IPS DF 4.7 (cell line): ENCODE data around the gene EAF1.
"Not testable (repeated sequence)": the region's sequence is repeated elsewhere in the genome, so short reads cannot be mapped to it uniquely, and the experiment has no call there.

Source experiments
- DNase-seq: peaks from one replicate; pipeline ENCODE4 v3.0.0-alpha.2; 2013; ENCODE audit warnings: low spot score; ENCODE audit errors: extremely low read depth

Gene EAF1

DNA sequence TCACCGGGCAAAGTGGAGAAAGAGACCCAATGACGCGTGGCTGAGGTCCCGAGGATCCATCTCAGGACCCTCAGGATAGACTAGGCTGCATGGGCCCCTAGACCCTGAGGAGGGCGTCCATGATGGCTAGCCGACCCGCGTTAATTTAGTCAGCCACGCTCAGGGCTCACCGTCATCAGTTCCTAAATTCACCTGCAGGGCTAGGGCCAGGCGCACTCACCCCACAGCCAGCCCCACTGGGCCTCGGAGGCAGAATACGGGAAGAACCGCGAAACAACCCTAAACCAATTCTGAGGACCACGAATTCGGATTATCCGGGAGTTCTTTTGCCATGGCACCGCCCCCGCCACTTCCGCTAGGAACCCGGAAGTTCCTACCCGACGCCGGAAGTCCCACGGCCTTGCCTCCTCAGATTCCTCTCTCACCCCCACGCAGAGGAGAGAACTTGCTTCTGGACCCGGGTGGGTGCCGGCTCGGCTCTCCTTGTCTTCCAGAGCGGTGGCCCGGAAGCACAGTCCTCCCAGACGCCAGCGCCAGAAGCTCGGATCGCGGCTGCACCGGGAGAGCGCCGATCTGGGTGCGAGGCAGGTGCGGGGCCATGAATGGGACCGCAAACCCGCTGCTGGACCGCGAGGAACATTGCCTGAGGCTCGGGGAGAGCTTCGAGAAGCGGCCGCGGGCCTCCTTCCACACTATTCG is at the start of gene EAF1, which contains the start of gene METTL6:
EAF1 (plus strand) TSS at position 417 of the 699 bp plus-strand sequence; CDS start at position 599, 182 bp downstream.
METTL6 (minus strand) TSS at position 363 of the 699 bp plus-strand sequence. CDS start 1,033 bp downstream, outside the sequence.
- DNase-seq: no peak

DNA sequence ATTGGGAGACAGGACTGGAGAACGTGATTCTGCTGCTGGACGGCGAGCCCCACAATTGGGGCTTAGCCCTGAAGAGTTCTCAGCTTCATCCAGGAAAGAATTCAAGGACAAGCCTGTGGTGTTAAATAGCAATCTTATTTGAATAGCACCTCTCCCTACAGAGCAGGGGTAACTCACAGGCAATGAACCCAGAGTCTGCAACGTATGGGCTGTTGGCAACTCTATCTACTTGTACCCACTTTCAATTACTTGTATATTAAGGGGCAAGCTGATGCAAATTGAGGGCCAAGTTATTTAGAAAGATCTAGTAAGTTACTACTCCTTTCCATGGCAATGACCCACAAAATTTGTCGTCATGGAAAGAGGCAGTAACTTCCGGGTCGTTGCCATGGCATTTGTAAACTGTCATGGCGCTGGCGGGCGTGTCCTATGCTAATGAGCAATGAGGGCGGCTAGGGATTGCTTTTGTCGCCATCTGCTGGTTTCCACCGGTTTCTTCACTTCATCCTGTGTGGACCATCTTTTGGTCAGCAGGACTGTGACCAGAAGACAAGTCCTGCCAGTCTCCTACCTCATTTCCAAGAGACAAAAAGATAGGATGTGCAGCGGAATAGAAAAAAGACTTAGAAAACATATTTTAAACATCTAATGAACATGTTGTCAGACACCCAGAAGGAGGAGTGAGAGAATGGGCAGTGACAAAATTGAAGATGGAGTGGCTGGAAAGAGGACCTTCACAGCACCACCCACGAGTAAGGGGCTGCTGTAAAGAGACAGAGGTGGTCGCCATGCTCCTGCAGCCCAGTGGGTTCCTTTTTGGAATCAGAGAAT is 49.2 kb upstream of the EAF1 start:
- peak; percentile 83 for DNase-seq

DNA sequence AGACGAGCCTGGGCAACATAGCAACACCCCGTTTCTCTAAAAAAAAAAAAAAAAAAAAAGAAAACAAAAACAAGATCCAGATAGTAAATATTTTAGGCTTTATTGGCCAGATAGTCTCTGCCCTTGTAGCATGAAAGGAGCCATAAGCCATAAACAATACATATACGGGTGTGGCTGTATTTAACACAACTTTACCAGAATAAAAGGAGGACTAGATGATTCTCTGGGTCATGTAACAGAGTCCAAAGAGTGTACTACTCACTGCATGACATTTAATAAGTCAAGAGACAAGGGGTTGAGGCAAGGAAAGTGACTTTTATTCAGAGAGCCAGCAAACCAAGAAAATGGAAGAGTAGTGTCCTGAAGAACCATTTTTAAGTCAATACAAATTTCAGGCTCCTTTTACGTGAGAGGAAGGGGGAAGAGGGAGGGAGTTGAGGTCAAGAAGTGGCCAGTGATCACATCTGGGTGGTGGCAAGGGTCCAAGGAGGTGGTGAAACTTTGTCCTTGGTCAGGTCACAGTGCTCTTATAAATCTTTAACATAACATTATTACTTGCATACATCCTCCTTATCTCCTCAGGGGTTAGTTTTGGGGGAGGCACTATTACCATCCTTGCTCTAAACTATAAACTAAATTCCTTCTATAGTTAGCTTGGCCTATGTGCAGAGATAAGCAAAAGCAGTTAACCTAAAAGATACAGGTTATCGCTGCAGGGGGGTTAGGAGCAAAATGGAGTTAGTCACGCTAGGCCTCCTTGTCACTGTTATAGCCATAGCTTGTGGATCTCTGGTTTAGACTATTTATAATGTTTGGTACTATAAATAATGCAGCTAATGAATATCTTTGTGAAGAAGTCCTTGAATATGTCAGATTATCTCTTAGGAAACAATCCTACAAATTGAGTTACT is 46.2 kb upstream of the EAF1 start:
- DNase-seq: no peak

DNA sequence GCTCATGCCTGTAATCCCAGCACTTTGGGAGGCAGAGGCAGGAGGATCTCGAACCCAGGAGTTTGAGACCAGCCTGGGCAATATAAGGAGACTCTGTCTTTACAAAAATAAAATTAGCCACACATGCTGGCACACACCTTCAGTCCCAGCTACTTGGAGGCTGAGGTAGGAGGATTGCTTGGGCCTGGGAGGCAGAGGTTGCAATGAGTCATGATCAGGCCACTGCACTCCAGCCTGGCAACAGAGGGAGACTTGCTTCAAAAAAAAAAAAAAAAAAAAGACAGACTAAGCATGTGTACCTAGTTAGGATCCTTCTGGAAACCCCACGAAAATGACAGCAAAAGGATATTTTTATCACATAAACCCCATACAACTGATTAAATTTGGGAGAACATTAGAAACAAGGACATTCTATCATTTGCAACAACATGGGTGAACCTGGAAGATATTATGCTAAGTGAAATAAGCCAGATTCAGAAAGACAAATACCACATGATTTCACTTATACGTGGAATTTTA is 44.9 kb upstream of the EAF1 start:
- DNase-seq: no peak

GRCh38 chr3:15384510-15385237 is 42.7 kb upstream of the EAF1 start:
- DNase-seq: no peak

DNA sequence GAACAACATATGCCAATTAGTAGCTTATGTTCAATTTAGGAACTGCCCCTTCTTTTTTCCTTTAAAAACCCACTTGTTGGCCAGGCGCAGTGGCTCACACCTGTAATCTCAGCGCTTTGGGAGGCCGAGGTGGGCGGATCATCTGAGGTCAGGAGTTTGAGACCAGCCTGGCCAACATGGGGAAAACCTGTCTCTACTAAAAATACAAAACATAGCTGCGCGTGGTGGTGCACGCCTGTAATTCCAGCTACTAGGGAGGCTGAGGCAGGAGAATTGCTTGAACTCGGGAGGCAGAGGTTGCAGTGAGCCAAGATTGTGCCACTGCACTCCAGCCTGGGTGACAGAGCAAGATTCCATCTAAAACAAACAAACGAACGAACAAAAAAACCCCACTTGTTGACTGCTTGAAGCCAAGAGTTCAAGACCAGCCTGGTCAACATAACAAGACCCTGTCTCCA is 42.1 kb upstream of the EAF1 start:
- DNase-seq: not testable (repeated sequence)

- no peak for DNase-seq
Measured at GRCh38 chr3:15385901-15386653, 41.3 kb upstream of the EAF1 start.

DNA sequence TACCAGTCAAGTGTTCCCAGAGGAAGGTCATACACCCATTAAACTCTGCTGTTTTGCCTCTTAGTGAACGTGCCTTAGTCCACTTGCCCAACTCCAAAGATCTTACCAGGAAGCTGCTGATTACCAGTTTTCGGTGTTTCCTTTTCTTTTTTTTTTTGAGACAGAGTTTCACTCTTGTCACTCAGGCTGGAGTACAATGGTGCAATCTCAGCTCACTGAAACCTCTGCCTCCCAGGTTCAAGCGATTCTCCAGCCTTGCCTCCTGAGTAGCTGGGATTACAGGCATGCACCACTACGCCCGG is 40.8 kb upstream of the EAF1 start:
- not testable (repeated sequence) for DNase-seq

GRCh38 chr3:15387171-15387581 is 40.2 kb upstream of the EAF1 start:
- DNase-seq: no peak

DNA sequence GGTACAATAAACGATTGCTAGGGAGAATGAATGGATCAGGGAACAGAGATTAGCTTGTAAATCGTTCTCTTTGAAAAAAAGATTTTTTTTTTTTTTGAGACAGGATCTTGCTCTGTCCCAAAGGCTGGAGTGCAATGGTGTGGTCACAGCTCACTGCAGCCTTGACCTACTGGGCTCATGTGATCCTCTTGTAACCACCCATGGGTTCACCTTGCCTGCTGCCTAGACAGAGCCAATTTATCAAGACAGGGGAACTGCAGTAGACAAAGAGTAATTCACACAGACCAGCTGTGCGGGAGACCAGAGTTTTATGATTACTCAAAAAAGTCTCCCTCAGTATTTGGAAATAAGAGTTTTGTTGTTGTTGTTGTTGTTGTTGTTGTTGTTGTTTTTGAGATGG is 39.7 kb upstream of the EAF1 start:
- no peak for DNase-seq

DNA sequence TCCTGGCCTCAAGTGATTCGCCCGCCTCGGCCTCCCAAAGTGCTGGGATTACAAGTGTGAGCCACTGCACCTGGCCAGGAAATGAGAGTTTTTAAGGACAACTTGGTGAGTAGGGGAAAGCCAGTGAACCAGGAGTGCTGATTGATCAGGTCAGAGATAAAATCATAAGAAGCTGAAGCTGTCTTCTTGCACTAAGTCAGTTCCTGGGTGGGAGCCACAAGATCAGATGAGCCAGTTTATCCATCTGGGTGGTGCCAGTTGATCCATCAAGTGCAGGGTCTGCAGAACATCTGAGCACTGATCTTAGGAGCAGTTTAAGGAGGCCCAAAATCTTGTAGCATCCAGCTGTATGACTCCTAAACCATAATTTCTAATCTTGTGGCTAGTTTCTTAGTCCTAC is 39.1 kb upstream of the EAF1 start:
- DNase-seq: not testable (repeated sequence)

- DNase-seq: no peak
Measured at GRCh38 chr3:15390460-15390859, 36.9 kb upstream of the EAF1 start.

DNA sequence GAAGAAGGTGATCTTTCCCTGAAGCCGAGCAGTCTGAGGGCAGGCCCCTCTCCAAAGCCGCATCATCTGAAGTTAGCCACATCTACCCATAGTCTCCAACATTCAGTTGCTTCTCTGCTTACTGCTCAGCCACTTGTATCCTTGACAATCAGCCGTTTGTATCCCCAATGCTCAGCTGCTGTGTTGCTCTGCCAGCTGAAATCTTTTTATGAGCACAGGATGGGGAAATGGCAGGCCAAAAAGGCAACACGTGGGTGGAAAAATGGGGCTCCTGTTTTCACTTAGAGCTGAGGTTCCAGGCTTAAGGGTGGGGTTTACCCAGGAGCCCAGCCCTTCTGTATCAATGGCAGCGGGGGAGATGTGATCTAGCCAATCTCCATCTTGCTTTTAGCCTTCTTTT is 36.4 kb upstream of the EAF1 start:
- DNase-seq: no peak

DNA sequence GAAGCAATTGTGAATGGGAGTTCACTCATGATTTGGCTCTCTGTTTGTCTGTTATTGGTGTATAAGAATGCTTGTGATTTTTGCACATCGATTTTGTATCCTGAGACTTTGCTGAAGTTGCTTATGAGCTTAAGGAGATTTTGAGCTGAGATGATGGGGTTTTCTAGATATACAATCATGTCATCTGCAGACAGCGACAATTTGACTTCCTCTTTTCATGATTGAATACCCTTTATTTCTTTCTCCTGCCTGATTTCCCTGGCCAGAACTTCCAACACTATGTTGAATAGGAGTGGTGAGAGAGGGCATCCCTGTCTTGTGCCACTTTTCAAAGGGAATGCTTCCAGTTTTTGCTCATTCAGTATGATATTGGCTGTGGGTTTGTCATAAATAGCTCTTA is 34.1 kb upstream of the EAF1 start:
- DNase-seq: not testable (repeated sequence)

- DNase-seq: not testable (repeated sequence)
Measured at GRCh38 chr3:15398731-15399133, 28.7 kb upstream of the EAF1 start.

DNA sequence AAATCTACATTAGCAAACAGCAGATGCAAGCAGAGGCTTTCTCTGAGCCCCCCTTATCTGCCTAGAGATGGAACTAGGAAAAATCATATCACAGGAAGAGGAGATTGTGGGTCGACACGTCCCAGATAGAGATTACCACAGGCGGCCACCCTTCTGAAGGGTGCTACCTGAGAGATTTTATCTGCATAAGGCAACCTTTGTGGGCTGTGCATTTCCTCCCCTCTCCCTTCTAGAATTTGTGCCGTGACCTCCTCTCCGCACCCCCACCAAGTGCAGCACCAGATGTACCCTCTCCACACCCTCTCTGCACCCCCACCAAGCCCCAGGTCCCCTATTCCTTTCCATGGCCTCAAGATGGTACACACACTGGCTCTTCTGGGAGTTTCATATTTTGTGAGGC is 27.4 kb upstream of the EAF1 start:
- DNase-seq: no peak

GRCh38 chr3:15401936-15402335 is 25.5 kb upstream of the EAF1 start:
- DNase-seq: no peak

GRCh38 chr3:15403495-15403894 is 23.9 kb upstream of the EAF1 start:
- DNase-seq: no peak

DNA sequence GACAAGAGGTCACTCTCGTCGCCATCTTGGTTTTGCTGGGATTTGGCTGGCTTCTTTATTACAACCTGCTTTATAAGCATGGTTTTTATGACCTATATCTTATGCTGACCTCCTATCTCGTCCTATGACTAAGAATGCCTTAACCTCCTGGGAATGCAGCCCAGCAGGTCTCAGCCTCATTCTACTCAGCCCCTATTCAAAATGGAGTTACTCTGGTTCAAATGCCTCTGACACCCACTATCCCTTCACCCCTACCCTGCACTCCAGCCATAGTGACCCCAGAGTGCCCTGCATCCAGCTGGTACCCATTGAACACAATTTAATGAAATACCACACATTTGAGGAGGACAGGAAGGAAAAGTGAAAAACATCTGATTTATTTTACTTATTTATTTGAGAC is 23.4 kb upstream of the EAF1 start:
- no peak for DNase-seq

- no peak for DNase-seq
Measured at GRCh38 chr3:15404767-15405166, 22.6 kb upstream of the EAF1 start.
